Measurements from ENCODE around the gene TMEM41B. TPM values are rescaled to one million over a fixed set of nuclear protein-coding genes. Genes with fewer than 3 reads are reported as not detected.
A peak's percentile ranks its signal among the peaks of the same experiment; 100 is the strongest.

TMEM41B gene
- total and polyA plus RNA-seq, 11 donors, result 14.8 to 27.8 (median 21.7) TPM

GRCh38 chr11:9232482-9232881 is 81.9 kb downstream of the TMEM41B start:
- intact Hi-C loops (cut with DNase I), result no loop called here
- Histone ChIP-seq H3K4me1 (peaks cover 0 to 53% (median 46%) of the 10 kb centered on the region in 12 donors), H3K27ac (peak overlapping the region in 8 of 12 donors; percentile 41 to 86 (median 62)), H3K27me3 (no peaks in the 10 kb centered on the region), H3K4me3 (no peak overlapping the region), H3K9me3 (no peaks in the 10 kb centered on the region), H3K36me3 (peaks cover 0 to 3% (median 0%) of the 10 kb centered on the region in 9 donors)
- DNase-seq, result no peak
- ATAC-seq, result no peak
- TF ChIP-seq POLR2A (IDR thresholded peaks at IDR 0.05), result no peak
- 75 to 80% (median 78%) methylated on average over 3 of the region's 3 CpGs for WGBS, 4 donors

DNA sequence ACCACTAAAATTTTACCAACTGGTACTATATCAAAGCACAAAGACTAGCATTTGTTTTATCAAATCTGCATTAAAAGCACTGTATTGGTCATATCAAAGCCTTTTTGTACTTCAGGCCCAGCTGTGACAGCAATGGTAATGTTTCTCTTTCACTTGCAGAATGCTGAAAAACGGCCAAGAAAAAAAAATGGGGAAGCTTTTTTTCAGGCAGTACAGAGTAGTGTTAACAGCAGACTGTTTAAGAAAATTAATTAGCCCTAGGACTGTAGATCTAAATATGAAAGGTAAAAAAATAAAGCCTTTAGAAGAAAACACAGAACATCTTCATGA is 82.6 kb downstream of the TMEM41B start:
- Histone ChIP-seq H3K27me3 (no peaks in the 10 kb centered on the region), H3K9me3 (no peaks in the 10 kb centered on the region), H3K4me3 (peak overlapping the region in 9 of 12 donors; percentile 27 to 51 (median 39)), H3K36me3 (peaks cover 0 to 3% (median 0%) of the 10 kb centered on the region in 9 donors), H3K27ac (peak overlapping the region; percentile 10 to 86 (median 60)), H3K4me1 (peaks cover 0 to 52% (median 46%) of the 10 kb centered on the region in 12 donors)
- intact Hi-C loops (cut with DNase I), result no loop called here
- 0 to 12% (median 4%) methylated on average over 1 of the region's 1 CpG for WGBS, 4 donors
- ATAC-seq, result peak; percentile 56 to 75 (median 60)
- no peak for TF ChIP-seq POLR2A (IDR thresholded peaks at IDR 0.05)
- TF ChIP-seq, protein P1, sequence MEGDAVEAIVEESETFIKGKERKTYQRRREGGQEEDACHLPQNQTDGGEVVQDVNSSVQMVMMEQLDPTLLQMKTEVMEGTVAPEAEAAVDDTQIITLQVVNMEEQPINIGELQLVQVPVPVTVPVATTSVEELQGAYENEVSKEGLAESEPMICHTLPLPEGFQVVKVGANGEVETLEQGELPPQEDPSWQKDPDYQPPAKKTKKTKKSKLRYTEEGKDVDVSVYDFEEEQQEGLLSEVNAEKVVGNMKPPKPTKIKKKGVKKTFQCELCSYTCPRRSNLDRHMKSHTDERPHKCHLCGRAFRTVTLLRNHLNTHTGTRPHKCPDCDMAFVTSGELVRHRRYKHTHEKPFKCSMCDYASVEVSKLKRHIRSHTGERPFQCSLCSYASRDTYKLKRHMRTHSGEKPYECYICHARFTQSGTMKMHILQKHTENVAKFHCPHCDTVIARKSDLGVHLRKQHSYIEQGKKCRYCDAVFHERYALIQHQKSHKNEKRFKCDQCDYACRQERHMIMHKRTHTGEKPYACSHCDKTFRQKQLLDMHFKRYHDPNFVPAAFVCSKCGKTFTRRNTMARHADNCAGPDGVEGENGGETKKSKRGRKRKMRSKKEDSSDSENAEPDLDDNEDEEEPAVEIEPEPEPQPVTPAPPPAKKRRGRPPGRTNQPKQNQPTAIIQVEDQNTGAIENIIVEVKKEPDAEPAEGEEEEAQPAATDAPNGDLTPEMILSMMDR (IDR thresholded peaks at IDR 0.05), result no peak
- DNase-seq, result no peak

Other genes starting within 250 kb of the TMEM41B start
- 1 to 10 TPM in 5 of 9 donors, under 1 TPM in 4; 0.21 to 4.3 (median 1.3) TPM for gene SCUBE2, start 223.0 kb downstream of the TMEM41B start, total RNA-seq
- under 1 TPM; 0.08 to 0.55 TPM for gene SCUBE2, start 223.0 kb downstream of the TMEM41B start, polyA plus RNA-seq
- 100 to 1,000 TPM; 104 to 175 (median 118) TPM for gene DENND5A, start 49.2 kb downstream of the TMEM41B start, total RNA-seq
- gene DENND5A, start 49.2 kb downstream of the TMEM41B start, polyA plus RNA-seq, result 10 to 100 TPM; 44.5 to 94.2 TPM
- 100 to 1,000 TPM in 8 of 9 donors, 10 to 100 TPM in 1; 71.7 to 200 (median 141) TPM for gene IPO7, start 70.1 kb upstream of the TMEM41B start, total RNA-seq
- 100 to 1,000 TPM in 1 of 2 donors, 10 to 100 TPM in 1; 25.6 to 150 TPM for gene IPO7, start 70.1 kb upstream of the TMEM41B start, polyA plus RNA-seq
- 10 to 100 TPM; 16.8 to 32.3 (median 22.0) TPM for gene ZNF143, start 146.4 kb upstream of the TMEM41B start, total RNA-seq
- gene ZNF143, start 146.4 kb upstream of the TMEM41B start, polyA plus RNA-seq, result 10 to 100 TPM in 1 of 2 donors, 1 to 10 TPM in 1; 7.9 to 23.3 TPM

Measured in heart left ventricle (tissue), 16 donors.